Measurements from ENCODE around the gene KAZALD1. TPM values are rescaled to one million over a fixed set of nuclear protein-coding genes. Genes with fewer than 3 reads are reported as not detected.

KAZALD1 gene
- total RNA-seq, 1 donor from 2014 or later: 0.17 TPM

DNA sequence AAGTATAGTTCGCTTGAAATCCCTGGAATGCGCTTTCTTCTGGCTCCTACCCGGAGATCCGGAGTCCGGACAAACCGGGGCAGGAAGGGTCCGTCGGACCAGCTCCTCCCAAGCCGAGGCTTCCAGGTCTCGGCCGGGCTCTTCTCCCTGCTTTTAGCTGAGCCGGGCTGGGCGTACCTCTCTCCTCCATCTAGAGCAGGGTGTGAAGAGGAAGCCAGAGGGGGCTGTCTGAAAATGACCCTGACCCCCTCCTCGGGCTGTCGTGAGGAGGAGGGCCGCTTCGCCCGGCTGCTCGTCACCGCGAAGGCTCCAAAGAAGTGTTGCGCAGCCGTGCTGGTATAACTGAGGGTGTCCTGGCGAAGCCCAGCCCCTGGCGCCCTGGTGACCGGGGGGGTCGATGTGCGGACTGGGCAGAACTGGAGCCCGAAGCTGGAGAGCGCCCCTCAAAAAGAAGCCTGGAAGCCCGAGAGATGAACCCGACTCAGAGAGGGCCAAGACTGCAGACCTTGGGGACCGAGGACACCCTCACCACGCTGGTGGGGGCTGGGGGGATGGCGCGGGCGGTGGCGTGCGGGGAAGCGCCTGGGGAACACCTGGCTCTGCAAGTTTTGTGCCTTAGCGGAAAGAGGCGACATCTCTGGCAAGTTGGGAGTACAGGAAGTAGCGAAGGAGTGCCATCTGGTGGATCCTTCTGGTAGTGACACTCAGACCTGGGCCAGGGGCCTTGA lies 5.7 kb downstream of the KAZALD1 start:
- DNase-seq: peak; percentile 89

DNA sequence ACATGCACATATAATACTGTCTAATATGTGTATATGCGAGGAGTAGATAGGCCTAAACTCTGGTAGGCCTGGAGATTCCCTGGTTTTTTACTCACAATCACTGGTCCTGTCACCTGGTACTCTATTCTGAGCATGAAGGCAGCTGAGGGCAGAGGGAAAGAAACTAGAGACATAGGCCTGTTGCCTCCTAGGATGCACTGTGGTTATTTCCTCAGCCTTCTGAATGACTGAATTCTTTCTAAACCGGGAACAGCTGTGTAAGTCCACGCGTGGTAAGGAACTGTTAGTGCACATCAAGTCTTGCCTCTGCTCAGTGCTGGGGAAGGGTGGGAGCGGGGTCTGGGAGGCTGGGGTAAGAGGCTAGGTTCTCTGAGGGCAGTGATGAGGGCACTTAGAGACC lies 7.7 kb downstream of the KAZALD1 start:
- DNase-seq: no peak

DNA sequence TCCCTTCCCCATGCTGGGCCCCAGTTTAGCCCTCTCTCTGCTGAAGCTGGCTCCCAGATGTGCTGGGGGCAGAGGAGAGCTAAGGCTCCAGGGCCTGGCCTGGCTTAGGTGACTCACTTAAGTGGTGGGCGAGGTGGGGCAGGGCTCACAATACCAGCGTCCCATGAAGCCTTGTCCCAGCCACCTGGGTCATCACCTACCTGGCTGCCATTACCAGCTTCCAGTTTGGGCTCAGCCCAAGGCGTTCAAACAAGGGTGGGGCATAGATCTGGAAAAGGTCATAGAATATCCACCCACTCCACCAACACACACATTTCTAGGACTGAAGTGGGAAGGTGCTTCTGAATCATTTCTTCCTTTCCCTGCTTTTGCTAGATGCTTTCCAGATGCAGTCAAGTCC lies 8.3 kb downstream of the KAZALD1 start:
- no peak for DNase-seq

DNA sequence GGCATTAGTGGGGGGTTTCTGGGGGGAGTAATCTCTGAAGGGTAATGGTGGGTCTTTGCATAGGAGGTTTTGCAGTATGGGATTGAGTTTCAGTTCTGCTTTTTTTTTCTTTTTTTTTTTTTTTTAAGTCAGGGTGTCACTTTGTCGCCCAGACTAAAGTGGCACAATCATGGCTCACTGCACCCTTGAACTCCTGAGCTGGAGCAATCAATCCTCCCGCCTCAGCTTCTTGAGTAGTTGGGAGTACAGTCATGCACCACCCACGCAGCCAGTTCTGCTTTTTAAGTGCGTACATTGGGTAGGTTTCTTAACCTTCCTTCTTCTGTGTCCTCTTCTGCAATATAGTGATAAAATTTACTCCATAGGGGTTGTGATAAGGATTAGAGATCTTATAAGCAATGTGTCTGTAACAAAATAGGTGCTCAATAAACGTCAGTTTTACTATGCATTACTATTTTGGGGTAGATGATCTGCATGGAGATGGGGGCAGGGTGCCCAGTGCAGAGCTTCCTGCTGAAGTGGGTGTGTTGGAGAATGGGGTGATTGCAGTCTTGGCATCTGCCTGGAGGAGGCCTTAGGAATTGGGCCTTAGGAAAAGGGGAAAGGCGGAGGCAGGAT lies 9.6 kb downstream of the KAZALD1 start:
- DNase-seq: no peak

DNA sequence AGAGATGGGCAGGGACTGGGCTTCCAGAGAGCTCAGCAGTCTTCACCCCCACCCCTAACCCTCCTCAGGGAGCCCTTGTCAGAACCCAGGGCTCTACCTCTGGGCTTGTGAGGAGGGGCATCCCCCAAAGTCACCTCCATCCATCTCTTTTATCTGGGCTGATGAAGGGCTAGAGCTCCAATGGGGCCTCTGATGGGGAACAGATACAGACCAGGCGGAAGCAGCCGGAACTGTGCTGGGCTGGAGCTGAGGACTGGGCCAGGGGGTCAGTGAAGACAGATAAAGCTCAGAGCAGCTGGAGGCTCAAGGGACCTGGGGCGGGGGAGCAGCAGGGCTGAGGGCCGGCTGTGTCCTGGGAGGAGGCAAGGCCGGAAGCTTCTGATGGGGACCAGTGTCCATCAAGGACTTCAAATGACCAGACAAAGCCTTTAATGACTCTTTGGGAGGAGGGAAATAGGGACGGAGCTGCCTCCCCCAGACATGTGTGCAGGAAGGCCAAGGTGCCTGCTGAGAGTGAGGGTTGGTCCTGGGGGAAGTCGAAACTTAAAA lies 10.2 kb downstream of the KAZALD1 start:
- no peak for DNase-seq

DNA sequence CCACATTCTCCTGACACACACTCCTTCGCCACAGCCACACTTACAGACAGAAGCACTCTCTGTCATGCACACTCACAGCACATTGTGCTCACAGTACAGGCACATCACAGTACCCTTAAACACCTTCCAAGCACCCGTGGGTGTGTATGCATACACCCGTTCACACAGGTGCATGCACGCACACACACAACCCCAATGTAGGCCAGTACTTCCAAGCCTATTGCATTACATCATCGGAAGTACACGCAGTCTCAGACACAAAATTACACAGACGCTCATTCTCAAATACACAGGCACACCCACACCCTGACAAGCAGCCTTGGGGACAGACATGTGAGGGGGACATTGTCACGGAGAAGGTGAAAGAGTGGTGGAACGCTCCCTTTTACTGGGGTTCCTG lies 11.1 kb downstream of the KAZALD1 start:
- DNase-seq: no peak

DNA sequence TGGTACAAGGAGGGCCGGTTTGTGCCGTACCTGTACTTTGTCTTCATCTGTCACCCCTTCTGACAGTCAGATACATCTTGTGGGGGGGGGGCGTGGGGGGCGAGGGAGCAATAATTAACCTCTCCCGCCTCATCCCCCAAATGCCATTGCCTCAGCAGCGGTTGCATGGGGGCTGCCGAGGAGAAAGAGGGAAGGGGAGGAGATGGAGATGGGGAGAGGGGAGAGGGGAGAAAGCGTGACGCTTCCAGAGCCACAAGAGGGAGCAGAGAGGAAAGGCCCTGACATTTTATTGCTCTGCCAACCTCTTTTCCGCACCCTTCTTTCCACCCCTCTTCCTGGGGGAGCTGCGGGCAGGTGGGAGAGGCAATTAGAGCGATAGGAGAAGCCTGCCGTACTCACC lies 11.8 kb downstream of the KAZALD1 start:
- DNase-seq: no peak

DNA sequence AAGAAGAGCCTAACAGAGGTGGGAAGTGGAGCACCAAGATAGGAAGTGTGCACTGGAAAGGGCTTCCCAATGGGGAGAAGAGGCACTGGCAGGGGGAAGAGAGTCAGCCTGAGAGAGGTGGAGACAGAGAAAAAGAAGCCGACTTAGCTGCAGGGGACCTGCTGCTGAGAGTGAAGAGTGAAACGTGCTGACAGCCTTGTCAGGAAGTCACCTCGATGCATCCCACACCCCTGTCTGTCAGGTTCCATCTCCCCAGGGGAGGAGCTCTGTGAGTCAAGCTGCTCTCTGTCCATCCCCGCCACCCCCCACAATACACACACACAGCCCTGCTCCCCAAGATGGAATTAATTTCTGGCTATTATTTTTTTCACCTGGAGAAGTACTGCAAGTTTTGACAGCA lies 14.0 kb downstream of the KAZALD1 start:
- no peak for DNase-seq

DNA sequence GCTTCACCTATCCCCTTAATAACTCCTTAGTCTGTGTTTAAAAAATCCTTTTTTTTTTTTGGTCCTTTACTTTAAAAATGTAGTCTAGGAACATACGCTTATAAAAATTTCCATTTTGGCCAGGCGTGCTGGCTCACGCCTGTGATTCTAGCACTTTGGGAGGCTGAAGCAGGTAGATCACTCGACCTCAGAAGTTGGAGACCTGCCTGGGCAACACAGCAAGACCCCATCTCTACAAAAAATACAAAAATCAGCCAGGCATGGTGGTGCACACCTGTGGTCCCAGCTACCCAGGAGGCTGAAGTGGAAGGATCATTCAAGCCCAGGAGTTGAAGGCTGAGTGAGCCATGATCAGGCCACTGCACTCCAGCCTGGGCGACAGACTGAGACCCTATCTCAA lies 14.8 kb downstream of the KAZALD1 start:
- DNase-seq: no peak

DNA sequence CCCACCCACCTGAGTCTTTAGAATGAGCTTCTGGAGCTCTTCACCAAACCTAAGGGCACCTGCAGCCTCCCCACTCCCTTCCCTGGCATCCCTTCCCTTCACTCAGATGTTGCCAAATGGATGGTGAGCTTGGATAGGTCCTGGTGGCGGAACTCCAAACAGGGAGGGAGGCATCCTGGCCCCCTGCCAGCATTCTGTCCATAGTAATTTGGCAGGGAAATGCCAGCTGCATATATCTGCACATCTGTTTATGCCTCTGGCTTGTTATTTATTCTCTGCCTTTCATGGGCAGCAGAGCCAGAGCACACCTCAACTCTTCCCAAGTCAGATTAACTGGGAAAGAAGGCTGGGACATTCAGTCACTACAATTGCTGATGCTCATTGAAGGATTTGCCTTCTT lies 18.1 kb downstream of the KAZALD1 start:
- DNase-seq: no peak

DNA sequence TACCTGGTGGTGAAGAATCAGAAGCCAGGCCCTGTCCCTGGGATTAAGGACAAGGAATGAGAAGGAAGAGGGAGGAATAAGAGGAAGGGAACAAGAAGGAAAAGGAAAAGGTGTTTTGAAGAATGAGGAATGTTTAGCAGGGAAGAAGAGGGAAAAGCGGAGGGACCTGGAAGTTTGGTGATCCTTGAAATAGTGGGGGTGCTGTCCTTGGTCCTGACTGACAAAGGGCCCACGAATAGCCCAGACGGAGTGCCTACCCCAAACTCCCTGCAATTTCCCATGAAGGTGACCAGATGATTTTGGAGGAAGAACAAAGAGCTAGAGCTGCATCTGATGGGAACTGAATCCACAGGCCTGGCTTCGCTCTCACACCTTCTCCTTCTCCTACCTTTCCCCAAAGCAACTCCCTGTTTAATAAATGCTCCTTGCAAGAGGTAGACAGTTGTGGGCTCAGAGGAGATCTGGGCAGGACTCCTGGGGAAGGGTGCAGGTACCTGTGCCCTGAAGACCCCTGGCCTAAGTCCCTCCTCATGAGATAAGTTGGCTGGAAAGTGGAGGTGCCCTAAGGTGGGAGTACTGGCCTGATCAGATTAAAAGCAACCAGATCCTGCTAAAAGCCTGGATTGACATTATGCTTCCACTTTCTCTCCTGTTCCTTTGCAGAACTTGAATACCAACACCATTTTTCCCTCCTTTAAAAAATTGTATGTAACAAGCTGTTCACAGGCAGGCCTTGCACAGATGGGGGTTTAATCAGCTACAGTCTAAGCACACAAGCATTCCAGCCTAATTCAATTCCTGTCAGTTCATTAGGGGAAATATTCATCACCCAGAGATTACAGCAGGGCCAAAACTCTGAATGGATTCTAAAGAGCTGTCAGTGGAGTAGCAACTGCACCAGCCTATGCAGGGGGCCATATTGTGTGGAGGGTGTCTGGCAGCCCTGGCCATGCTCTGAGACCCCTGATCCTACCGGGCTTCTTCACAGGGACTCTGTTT lies 19.4 kb downstream of the KAZALD1 start:
- peak; percentile 52 for DNase-seq

DNA sequence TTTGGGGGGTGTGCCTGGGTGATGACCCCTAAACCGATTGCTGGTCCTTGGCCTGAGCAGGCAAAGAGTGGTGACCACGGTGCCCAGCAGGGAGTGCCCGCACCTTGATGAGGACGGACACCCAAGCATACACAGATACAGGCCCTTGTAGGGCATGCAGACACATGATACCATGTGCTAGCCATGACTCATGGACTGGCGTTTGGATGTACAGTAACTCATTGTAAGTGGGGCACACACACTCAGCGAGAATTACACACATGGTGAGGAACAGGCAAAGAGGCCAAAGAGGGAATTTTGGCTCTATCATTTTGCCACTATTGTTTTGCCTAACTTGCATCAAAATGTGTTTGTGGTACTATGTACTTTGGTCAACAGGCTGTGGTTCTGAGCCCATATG lies 24.1 kb downstream of the KAZALD1 start:
- DNase-seq: no peak

DNA sequence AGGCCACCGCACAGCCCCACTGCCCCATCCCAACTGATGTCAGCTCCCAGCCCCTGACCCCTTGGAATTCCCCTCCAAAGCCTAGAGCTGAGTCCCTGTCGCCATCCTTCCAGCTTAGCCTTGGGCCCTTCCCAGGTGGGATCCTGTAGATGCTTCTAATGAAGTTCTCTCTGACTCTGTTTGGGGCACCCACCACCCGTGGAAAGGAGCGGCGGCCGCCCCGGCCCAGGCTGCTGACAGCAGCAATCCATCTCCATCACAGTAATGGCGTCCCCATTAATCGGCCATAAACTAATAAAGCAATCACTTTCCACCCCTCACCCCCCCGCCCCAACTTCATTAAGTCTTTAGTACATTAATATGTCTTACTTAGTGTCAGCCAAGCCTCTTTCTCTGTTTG lies 25.6 kb downstream of the KAZALD1 start:
- DNase-seq: no peak

DNA sequence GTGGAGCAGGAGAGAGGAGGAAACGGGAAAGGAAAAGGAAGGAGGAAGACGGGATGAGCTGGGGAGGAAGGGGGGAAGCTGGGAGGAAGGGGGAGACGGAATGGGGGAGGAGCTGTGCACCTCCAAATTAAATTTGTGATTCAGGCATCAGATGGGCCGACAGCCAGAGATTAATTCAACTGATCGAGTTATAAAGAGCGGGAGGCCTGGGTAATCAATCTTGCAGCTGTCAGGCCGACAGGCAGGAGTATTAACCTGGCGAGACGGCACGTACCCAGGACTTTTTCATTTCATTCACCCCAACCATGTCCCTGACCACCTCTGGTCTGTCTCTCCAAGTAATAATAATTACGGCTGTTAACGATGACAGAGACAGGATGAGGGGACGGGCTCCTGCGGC lies 26.2 kb downstream of the KAZALD1 start:
- DNase-seq: no peak

DNA sequence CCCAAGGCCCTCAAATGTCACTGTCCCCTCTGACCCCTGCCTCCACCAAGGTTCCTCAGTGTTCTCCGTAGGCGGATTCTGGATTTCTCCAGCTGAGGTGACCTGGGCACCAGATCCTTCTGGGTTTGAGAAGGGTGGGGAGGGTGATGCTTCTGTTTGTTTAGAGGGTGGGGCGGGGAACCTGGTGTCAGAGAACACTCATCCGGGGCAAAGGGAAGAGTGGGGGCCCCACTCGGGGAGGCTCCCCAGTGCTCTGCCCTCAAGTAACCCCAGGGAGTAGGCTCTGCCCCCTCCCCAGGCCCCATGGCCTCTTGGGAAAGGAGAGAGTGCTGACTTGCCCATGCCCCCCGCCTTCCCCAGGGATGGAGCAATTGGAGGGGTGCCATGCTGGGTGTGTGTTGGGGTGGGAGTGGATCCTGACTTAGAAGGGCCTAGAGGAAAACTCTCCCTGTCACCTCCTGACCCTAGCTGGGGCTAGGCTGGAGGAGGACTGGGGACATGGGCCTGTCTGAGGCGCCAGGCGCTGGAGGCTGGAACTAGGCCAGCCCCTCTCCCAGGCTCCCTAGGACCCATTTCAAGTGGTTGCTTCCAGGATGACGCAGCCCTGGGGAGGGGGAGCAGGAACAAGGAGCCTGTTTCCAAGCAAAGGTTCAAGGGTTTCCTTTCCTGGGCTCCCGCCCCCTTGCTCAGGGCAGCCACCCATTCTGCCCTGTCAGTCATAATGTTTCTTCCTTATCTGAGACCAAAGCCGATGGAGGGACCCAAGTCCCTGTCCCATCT lies 27.9 kb downstream of the KAZALD1 start:
- DNase-seq: no peak

DNA sequence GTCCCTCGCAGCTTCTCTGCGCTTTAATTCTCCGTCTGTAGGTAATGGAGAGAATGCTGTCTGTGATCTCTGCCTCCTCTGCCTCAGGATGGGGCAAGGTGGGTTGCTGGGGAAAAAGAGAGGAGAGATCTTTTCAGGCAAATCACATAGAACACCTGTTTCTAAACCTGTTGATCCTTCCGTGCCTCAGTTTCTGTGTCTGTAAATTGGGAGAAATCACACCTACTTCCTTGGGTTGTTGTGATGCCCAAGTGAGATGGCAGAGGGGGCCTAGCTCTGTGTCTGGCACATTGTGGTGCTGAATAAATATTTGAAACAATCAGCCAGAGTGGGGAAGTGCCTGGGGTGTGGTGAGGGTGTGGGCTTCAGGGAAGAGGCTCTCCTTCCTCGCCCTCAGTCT lies 28.8 kb downstream of the KAZALD1 start:
- no peak for DNase-seq

DNA sequence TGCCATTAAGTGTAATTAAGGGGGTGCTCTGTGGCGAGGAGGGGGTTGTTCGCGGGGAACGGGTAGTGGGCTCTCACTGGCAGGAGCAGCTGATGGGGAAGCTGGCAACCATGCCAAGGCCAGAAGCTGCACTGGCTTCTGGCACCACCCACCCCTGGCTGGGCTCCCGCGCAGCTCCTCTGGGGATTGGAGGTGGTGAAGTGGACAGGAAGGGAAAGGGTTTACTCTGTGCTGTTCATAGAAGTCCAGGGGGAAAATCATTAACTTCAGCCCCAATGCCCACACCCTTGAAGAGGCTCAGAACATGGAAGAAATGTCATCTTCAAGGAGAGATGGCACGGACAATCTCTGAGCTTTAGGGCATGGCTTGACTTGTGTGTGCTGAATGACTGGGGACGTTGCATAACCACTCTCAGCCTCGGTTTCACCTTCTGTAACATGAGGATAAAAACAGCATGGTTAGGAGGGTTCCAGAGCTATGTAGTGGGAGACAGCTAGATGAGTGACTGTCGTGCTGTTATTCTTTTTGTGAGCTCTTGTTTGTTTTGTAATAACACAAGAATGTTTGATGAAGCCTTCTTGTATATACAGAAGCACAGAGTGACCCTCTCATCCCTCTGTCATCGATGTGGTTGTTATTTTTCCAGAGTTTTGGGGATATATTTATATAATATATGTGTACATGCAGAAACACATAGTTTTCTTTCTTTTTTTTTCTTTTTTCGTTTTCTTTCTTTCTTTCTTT lies 29.9 kb downstream of the KAZALD1 start:
- DNase-seq: no peak

DNA sequence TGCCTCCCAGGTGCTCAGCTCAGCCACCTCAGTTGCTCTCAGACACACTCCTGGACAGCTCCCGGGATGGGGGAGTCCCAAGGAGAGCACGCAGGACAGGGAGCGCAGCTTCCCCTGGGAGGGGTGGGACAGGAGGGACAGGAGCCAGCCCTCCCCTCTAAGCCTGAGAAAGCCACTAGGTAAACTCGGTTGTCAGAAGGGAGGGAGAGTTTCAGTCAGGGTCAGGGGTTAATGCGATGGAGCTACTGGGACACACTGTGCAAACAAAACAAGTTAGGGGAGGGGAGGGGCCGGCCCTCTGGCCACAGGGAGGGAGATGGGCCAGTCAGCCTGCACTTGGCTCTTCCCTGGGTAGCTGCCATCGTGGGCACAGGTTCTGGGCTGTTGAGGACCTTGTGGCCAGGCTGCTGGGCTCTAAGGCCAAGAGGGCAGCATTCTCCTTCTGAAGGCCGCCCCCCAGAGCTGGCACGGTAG lies 31.1 kb downstream of the KAZALD1 start:
- DNase-seq: no peak

DNA sequence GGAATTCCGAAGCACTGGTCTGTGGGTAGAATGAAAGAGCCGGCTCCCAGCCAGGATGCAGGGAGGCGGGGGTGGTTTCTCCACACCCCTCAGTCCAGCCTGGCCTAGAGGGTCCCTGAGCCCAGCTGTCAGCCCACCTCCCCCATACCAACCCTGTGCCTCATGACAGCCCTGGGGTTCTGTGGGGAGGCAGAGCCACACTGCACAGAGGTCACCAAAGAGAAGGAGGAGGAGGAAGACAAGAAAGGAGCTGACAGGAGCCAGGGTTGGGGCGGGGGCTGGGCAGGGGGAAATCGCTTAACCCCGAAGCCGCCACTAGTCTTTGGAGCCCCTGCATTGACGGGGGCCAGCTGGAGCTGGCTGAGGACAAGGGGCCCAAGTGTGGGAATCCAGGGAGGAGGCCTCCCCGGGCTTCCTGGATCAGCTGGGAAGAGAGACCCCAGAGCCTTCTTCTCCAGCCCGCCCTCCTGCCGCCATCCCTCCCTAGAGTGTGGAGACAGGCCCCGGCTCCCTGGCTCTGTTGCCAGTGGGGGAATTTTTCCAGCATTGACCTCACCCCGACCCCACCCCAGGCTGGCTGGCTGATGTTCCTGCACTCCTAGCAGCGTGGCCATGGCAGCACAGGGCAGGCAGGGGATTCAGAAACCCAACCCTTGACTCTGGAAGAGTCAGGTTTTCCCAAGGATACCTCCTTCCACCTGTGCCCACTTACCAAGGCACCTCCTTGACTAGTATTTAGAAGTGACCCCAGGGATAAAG lies 32.5 kb downstream of the KAZALD1 start:
- no peak for DNase-seq

DNA sequence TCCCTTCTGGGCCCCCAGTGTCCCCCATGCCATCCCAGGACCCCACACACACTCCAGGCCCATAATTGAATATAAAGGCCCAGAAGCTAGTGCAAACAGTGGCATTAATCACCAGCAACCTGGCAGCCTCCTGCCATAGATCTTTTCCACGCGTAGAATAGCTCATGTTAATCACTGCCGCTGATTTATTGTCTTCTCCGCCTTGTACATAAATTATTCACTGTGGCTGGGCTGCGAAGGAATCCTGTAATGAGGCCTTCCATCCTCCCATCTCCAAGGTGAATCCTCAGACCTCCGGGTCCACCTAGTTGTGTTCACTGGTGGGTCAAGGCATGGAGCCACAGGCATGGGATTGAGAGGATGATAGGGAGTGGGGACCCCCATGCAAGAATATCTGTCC lies 33.2 kb downstream of the KAZALD1 start:
- no peak for DNase-seq

Measured in dermis blood vessel endothelial cell (primary cell).